Gastroesophageal sphincter (tissue), 4 donors: Measurements from ENCODE around the gene RHOJ. TPM values are rescaled to one million over a fixed set of nuclear protein-coding genes. Genes with fewer than 3 reads are reported as not detected.

Source experiments
- ATAC-seq: fragments of 150-250 bp; one replicate; pipeline ENCODE4 v1.9.1; 2016; ENCODE audit warnings: mild to moderate bottlenecking, moderate library complexity
- H3K27ac ChIP-seq, 4 donors: fragments of 200-600 bp; sonication (generic) in 3 of 4; 1 replicate in 3 of 4; 2 replicates in 1 of 4; pipeline ENCODE4 v1.5.1; 2016 to 2019
- H3K27me3 ChIP-seq: fragments of 200-600 bp; sonication (generic); one replicate; pipeline ENCODE4 v1.5.1; 2019
- H3K36me3 ChIP-seq, 2 donors: fragments of 200-600 bp; sonication (generic); one replicate each; pipeline ENCODE4 v1.5.1; 2019; ENCODE audit warnings: control low read depth in 1 of 2
- H3K4me1 ChIP-seq, 3 donors: fragments of 200-600 bp; sonication (generic); 1 replicate in 2 of 3; 2 replicates in 1 of 3; pipeline ENCODE4 v1.5.1; 2016 to 2019; ENCODE audit warnings: control low read depth in 2 of 3
- H3K4me3 ChIP-seq, 2 donors: fragments of 200-600 bp; sonication (generic); one replicate each; pipeline ENCODE4 v1.5.1; 2019; ENCODE audit warnings: mild to moderate bottlenecking in 1 of 2, moderate library complexity in 1 of 2
- H3K9me3 ChIP-seq, 3 donors: fragments of 200-600 bp; sonication (generic); one replicate each; pipeline ENCODE4 v1.5.1; 2017 to 2019; ENCODE audit warnings: control low read depth in 2 of 3
- CTCF ChIP-seq, 4 experiments: fragments of 200-600 bp in 2 of 4; fragments of 450-650 bp in 2 of 4; sonication (generic) in 1 of 4; IDR thresholded peaks; one replicate each; pipeline ENCODE4 v1.5.1; 2017 to 2019; ENCODE audit warnings: antibody characterized with exemption in 4 of 4, mild to moderate bottlenecking in 2 of 4, moderate library complexity in 2 of 4
- EP300 ChIP-seq: sonication (generic); formaldehyde crosslinking; IDR thresholded peaks from one replicate; pipeline ENCODE4 v1.6.1; 2017; ENCODE audit warnings: antibody characterized with exemption, mild to moderate bottlenecking
- POLR2A ChIP-seq, 2 donors: fragments of 450-650 bp; IDR thresholded peaks; one replicate each; pipeline ENCODE4 v1.6.1; 2017; ENCODE audit warnings: antibody characterized with exemption in 2 of 2, mild to moderate bottlenecking in 2 of 2, moderate library complexity in 1 of 2
- POLR2AphosphoS5 ChIP-seq: sonication (generic); formaldehyde crosslinking; IDR thresholded peaks from one replicate; pipeline ENCODE4 v1.6.1; 2017; ENCODE audit warnings: antibody characterized with exemption
- WGBS, 2 donors: methylation state at CpG; one replicate each; pipeline ENCODE4 v1.1.5; 2018; ENCODE audit warnings: low coverage in 1 of 2; 5-methylcytosine and 5-hydroxymethylcytosine counted together
- total RNA-seq, 4 donors: library from RNA; depleted of rRNA; stranded (reverse); fragments of >200 nt; gene quantifications; one replicate each; pipeline ENCODE4 v1.1.0, GENCODE V29; 2016

RHOJ gene
- total RNA-seq, 4 donors from 2014 or later: 12.5 to 12.9 (median 12.7) TPM

- H3K36me3 ChIP-seq: peaks cover 0 to 77% of the 10 kb centered on the region in 2 donors
- 89 to 100% methylated on average over 1 of the region's 1 CpG for WGBS, 2 donors
Observed at GRCh38 chr14:63288853-63289252, 84.6 kb downstream of the RHOJ start.

GRCh38 chr14:63290741-63291430, 86.6 kb downstream of the RHOJ start:
- WGBS, 2 donors: 74% methylated on average over 5 to 7 of the region's 12 CpGs
- no peaks in the 10 kb centered on the region for H3K4me1 ChIP-seq
- ATAC-seq: no peak
- no peaks in the 10 kb centered on the region for H3K27me3 ChIP-seq
- no peak for TF ChIP-seq CTCF (IDR thresholded peaks at IDR 0.05)
- TF ChIP-seq POLR2A (IDR thresholded peaks at IDR 0.05): no peak
- TF ChIP-seq POLR2AphosphoS5: no peak
- no peak for TF ChIP-seq EP300
- peaks cover 0 to 74% of the 10 kb centered on the region in 2 donors for H3K36me3 ChIP-seq
- H3K27ac ChIP-seq: no peak overlapping the region
- no peaks in the 10 kb centered on the region for H3K9me3 ChIP-seq
- H3K4me3 ChIP-seq: no peak overlapping the region

More at GRCh38 chr14:63288853-63289252, 84.6 kb downstream of the RHOJ start:
- Histone ChIP-seq H3K27me3 (no peaks in the 10 kb centered on the region), H3K4me1 (peaks cover 0 to 15% (median 6%) of the 10 kb centered on the region in 3 donors), H3K9me3 (no peaks in the 10 kb centered on the region), H3K4me3 (no peak overlapping the region), H3K27ac (no peak overlapping the region)
- no peak for ATAC-seq
- TF ChIP-seq POLR2AphosphoS5: no peak
- TF ChIP-seq EP300: no peak
- no peak for TF ChIP-seq POLR2A (IDR thresholded peaks at IDR 0.05)
- TF ChIP-seq CTCF (IDR thresholded peaks at IDR 0.05): no peak

GRCh38 chr14:63292805-63293204, 88.6 kb downstream of the RHOJ start:
- Histone ChIP-seq H3K4me1 (no peaks in the 10 kb centered on the region), H3K9me3 (no peaks in the 10 kb centered on the region), H3K36me3 (peaks cover 0 to 55% of the 10 kb centered on the region in 2 donors), H3K27me3 (no peaks in the 10 kb centered on the region), H3K4me3 (no peak overlapping the region), H3K27ac (no peak overlapping the region)
- TF ChIP-seq CTCF (IDR thresholded peaks at IDR 0.05) (no peak), POLR2AphosphoS5 (no peak), EP300 (no peak), POLR2A (IDR thresholded peaks at IDR 0.05) (no peak)
- ATAC-seq: no peak
- 85 to 100% methylated on average over 2 of the region's 2 CpGs for WGBS, 2 donors

GRCh38 chr14:63295231-63295685, 91.0 kb downstream of the RHOJ start:
- no peak for ATAC-seq
- WGBS, 2 donors: 60 to 71% methylated on average over 8 of the region's 8 CpGs
- no peaks in the 10 kb centered on the region for H3K4me1 ChIP-seq
- peak overlapping the region in 3 of 4 donors; percentile 27 to 53 (median 46) for H3K27ac ChIP-seq
- H3K27me3 ChIP-seq: no peaks in the 10 kb centered on the region
- no peaks in the 10 kb centered on the region for H3K9me3 ChIP-seq
- H3K36me3 ChIP-seq: peaks cover 0 to 34% of the 10 kb centered on the region in 2 donors
- peak overlapping the region in 1 of 2 donors; percentile 15 for H3K4me3 ChIP-seq
- no peak for TF ChIP-seq POLR2AphosphoS5
- TF ChIP-seq EP300: no peak
- TF ChIP-seq POLR2A (IDR thresholded peaks at IDR 0.05): no peak
- TF ChIP-seq CTCF (IDR thresholded peaks at IDR 0.05): no peak

- WGBS, 2 donors: 61 to 71% methylated on average over 6 of the region's 6 CpGs
- Histone ChIP-seq H3K9me3 (no peaks in the 10 kb centered on the region), H3K36me3 (peaks cover 0 to 26% of the 10 kb centered on the region in 2 donors), H3K4me3 (no peak overlapping the region), H3K27ac (peak overlapping the region in 3 of 4 donors; percentile 27 to 53 (median 46)), H3K4me1 (no peaks in the 10 kb centered on the region), H3K27me3 (no peaks in the 10 kb centered on the region)
- peak; percentile 19 for ATAC-seq
- TF ChIP-seq EP300 (no peak), POLR2AphosphoS5 (no peak), CTCF (IDR thresholded peaks at IDR 0.05) (no peak), POLR2A (IDR thresholded peaks at IDR 0.05) (no peak)
Observed at GRCh38 chr14:63296060-63296563, 91.9 kb downstream of the RHOJ start.
